Measurements from ENCODE around the gene ADCY1. TPM values are rescaled to one million over a fixed set of nuclear protein-coding genes. Genes with fewer than 3 reads are reported as not detected.

The ADCY1 gene
- total RNA-seq, 2 donors from 2014 or later = 0.14 to 0.85 TPM

GRCh38 chr7:45685619-45686240 lies 111.6 kb downstream of the ADCY1 start:
- Histone ChIP-seq H3K4me3 (no peak overlapping the region), H3K9me3 (no peaks in the 10 kb centered on the region), H3K27me3 (replicated peaks; ENCODE audit: insufficient read depth) (no peaks in the 10 kb centered on the region), H3K4me1 (ENCODE audit: control insufficient read depth in 1 of 2, low read depth in 2 of 2) (no peaks in the 10 kb centered on the region), H3K27ac (no peak overlapping the region), H3K36me3 (no peaks in the 10 kb centered on the region)
- no peak for TF ChIP-seq CTCF (IDR thresholded peaks at IDR 0.05)
- DNase-seq (ENCODE audit: low spot score) (no peak), ATAC-seq (ENCODE audit: insufficient number of reproducible peaks, low FRiP score, low read depth) (no peak)

- Histone ChIP-seq H3K27me3 (replicated peaks; ENCODE audit: insufficient read depth) (no peaks in the 10 kb centered on the region), H3K4me3 (no peak overlapping the region), H3K36me3 (no peaks in the 10 kb centered on the region), H3K4me1 (ENCODE audit: control insufficient read depth in 1 of 2, low read depth in 2 of 2) (no peaks in the 10 kb centered on the region), H3K9me3 (no peaks in the 10 kb centered on the region), H3K27ac (no peak overlapping the region)
- DNase-seq (ENCODE audit: low spot score) (no peak), ATAC-seq (ENCODE audit: insufficient number of reproducible peaks, low FRiP score, low read depth) (no peak)
- TF ChIP-seq CTCF (IDR thresholded peaks at IDR 0.05) = no peak
These were observed 112.4 kb downstream of the ADCY1 start for GRCh38 chr7:45686441-45687184.

- Histone ChIP-seq H3K36me3 (no peaks in the 10 kb centered on the region), H3K9me3 (no peaks in the 10 kb centered on the region), H3K4me3 (no peak overlapping the region), H3K27me3 (replicated peaks; ENCODE audit: insufficient read depth) (no peaks in the 10 kb centered on the region), H3K4me1 (ENCODE audit: control insufficient read depth in 1 of 2, low read depth in 2 of 2) (no peaks in the 10 kb centered on the region), H3K27ac (no peak overlapping the region)
- no peak for ATAC-seq (ENCODE audit: insufficient number of reproducible peaks, low FRiP score, low read depth)
- no peak for TF ChIP-seq CTCF (IDR thresholded peaks at IDR 0.05)
- DNase-seq (ENCODE audit: low spot score) = no peak
These were observed 113.0 kb downstream of the ADCY1 start for GRCh38 chr7:45687185-45687560.

- Histone ChIP-seq H3K9me3 (no peaks in the 10 kb centered on the region), H3K27ac (no peak overlapping the region), H3K4me3 (no peak overlapping the region), H3K27me3 (replicated peaks; ENCODE audit: insufficient read depth) (no peaks in the 10 kb centered on the region), H3K4me1 (ENCODE audit: control insufficient read depth in 1 of 2, low read depth in 2 of 2) (no peaks in the 10 kb centered on the region), H3K36me3 (no peaks in the 10 kb centered on the region)
- DNase-seq (ENCODE audit: low spot score) (no peak), ATAC-seq (ENCODE audit: insufficient number of reproducible peaks, low FRiP score, low read depth) (no peak)
- TF ChIP-seq CTCF (IDR thresholded peaks at IDR 0.05) = no peak
These were observed 113.6 kb downstream of the ADCY1 start for GRCh38 chr7:45687721-45688120.

GRCh38 chr7:45688382-45688781 lies 114.2 kb downstream of the ADCY1 start:
- no peak for ATAC-seq (ENCODE audit: insufficient number of reproducible peaks, low FRiP score, low read depth)

More at GRCh38 chr7:45688382-45688781, 114.2 kb downstream of the ADCY1 start:
- Histone ChIP-seq H3K4me3 (no peak overlapping the region), H3K27me3 (replicated peaks; ENCODE audit: insufficient read depth) (no peaks in the 10 kb centered on the region), H3K9me3 (no peaks in the 10 kb centered on the region), H3K36me3 (no peaks in the 10 kb centered on the region), H3K4me1 (ENCODE audit: control insufficient read depth in 1 of 2, low read depth in 2 of 2) (no peaks in the 10 kb centered on the region), H3K27ac (no peak overlapping the region)
- no peak for DNase-seq (ENCODE audit: low spot score)
- no peak for TF ChIP-seq CTCF (IDR thresholded peaks at IDR 0.05)

All from thoracic aorta (tissue), 2 donors.